ENCODE measurements around the gene CST4. TPM values are rescaled to one million over a fixed set of nuclear protein-coding genes. Genes with fewer than 3 reads are reported as not detected.
"Not testable (repeated sequence)": the region's sequence is repeated elsewhere in the genome, so short reads cannot be mapped to it uniquely, and the experiment has no call there.

Gene CST4
- not detected for polyA plus RNA-seq

- not testable (repeated sequence) for H3K27me3 ChIP-seq (ENCODE audit: control insufficient read depth in 1 of 2, insufficient read depth in 2 of 2, low read length in 2 of 2); H3K4me3 ChIP-seq (ENCODE audit: low read depth in 1 of 2, low read length in 2 of 2); H3K9me3 ChIP-seq (ENCODE audit: control insufficient read depth in 2 of 2, insufficient read depth in 1 of 2, low read depth in 1 of 2, low read length in 1 of 2); H3K27ac ChIP-seq (ENCODE audit: low read depth in 2 of 2, low read length in 1 of 2); H3K4me1 ChIP-seq (ENCODE audit: control insufficient read depth in 2 of 2, insufficient read depth in 2 of 2, low read length in 1 of 2); H3K36me3 ChIP-seq (ENCODE audit: control insufficient read depth in 2 of 2, insufficient read depth in 2 of 2, low read length in 1 of 2)
- WGBS, 2 donors, result 72 to 73% methylated on average over 12 of the region's 12 CpGs
These were observed at the start of gene CST4 for GRCh38 chr20:23688684-23689398. TSS of gene CST4 (minus strand) at chr20:23689038. CDS start at chr20:23688969, 69 bp downstream.

GRCh38 chr20:23735391-23735790, 46.6 kb upstream of the CST4 start:
- not testable (repeated sequence) for H3K4me1 ChIP-seq (ENCODE audit: control insufficient read depth in 2 of 2, insufficient read depth in 2 of 2, low read length in 1 of 2); H3K4me3 ChIP-seq (ENCODE audit: low read depth in 1 of 2, low read length in 2 of 2); H3K36me3 ChIP-seq (ENCODE audit: control insufficient read depth in 2 of 2, insufficient read depth in 2 of 2, low read length in 1 of 2); H3K9me3 ChIP-seq (ENCODE audit: control insufficient read depth in 2 of 2, insufficient read depth in 1 of 2, low read depth in 1 of 2, low read length in 1 of 2); H3K27me3 ChIP-seq (ENCODE audit: control insufficient read depth in 1 of 2, insufficient read depth in 2 of 2, low read length in 2 of 2); H3K27ac ChIP-seq (ENCODE audit: low read depth in 2 of 2, low read length in 1 of 2)
- 66 to 71% methylated on average over 3 of the region's 3 CpGs for WGBS, 2 donors

- H3K4me1 ChIP-seq (ENCODE audit: control insufficient read depth in 2 of 2, insufficient read depth in 2 of 2, low read length in 1 of 2); H3K27me3 ChIP-seq (ENCODE audit: control insufficient read depth in 1 of 2, insufficient read depth in 2 of 2, low read length in 2 of 2); H3K27ac ChIP-seq (ENCODE audit: low read depth in 2 of 2, low read length in 1 of 2); H3K4me3 ChIP-seq (ENCODE audit: low read depth in 1 of 2, low read length in 2 of 2); H3K36me3 ChIP-seq (ENCODE audit: control insufficient read depth in 2 of 2, insufficient read depth in 2 of 2, low read length in 1 of 2); H3K9me3 ChIP-seq (ENCODE audit: control insufficient read depth in 2 of 2, insufficient read depth in 1 of 2, low read depth in 1 of 2, low read length in 1 of 2): not testable (repeated sequence)
- WGBS, 2 donors, result 81 to 86% methylated on average over 2 of the region's 2 CpGs
These were observed 46.1 kb upstream of the CST4 start for GRCh38 chr20:23734949-23735348.

GRCh38 chr20:23734440-23734839, 45.6 kb upstream of the CST4 start:
- WGBS, 2 donors, result 54 to 70% methylated on average over 1 of the region's 1 CpG
- H3K27me3 ChIP-seq (ENCODE audit: control insufficient read depth in 1 of 2, insufficient read depth in 2 of 2, low read length in 2 of 2); H3K36me3 ChIP-seq (ENCODE audit: control insufficient read depth in 2 of 2, insufficient read depth in 2 of 2, low read length in 1 of 2); H3K4me1 ChIP-seq (ENCODE audit: control insufficient read depth in 2 of 2, insufficient read depth in 2 of 2, low read length in 1 of 2); H3K27ac ChIP-seq (ENCODE audit: low read depth in 2 of 2, low read length in 1 of 2); H3K4me3 ChIP-seq (ENCODE audit: low read depth in 1 of 2, low read length in 2 of 2); H3K9me3 ChIP-seq (ENCODE audit: control insufficient read depth in 2 of 2, insufficient read depth in 1 of 2, low read depth in 1 of 2, low read length in 1 of 2): not testable (repeated sequence)

- Histone ChIP-seq H3K36me3 (ENCODE audit: control insufficient read depth in 2 of 2, insufficient read depth in 2 of 2, low read length in 1 of 2) (no peaks in the 10 kb centered on the region), H3K27me3 (ENCODE audit: control insufficient read depth in 1 of 2, insufficient read depth in 2 of 2, low read length in 2 of 2) (no peaks in the 10 kb centered on the region), H3K4me3 (ENCODE audit: low read depth in 1 of 2, low read length in 2 of 2) (no peak overlapping the region), H3K27ac (ENCODE audit: low read depth in 2 of 2, low read length in 1 of 2) (no peak overlapping the region), H3K9me3 (ENCODE audit: control insufficient read depth in 2 of 2, insufficient read depth in 1 of 2, low read depth in 1 of 2, low read length in 1 of 2) (no peaks in the 10 kb centered on the region), H3K4me1 (ENCODE audit: control insufficient read depth in 2 of 2, insufficient read depth in 2 of 2, low read length in 1 of 2) (no peaks in the 10 kb centered on the region)
- 82% methylated on average over 3 of the region's 3 CpGs for WGBS, 2 donors
These were observed 38.2 kb upstream of the CST4 start for GRCh38 chr20:23727016-23727415.

- H3K27ac ChIP-seq (ENCODE audit: low read depth in 2 of 2, low read length in 1 of 2), result no peak overlapping the region
- 85 to 90% methylated on average over 3 of the region's 3 CpGs for WGBS, 2 donors
- no peaks in the 10 kb centered on the region for H3K9me3 ChIP-seq (ENCODE audit: control insufficient read depth in 2 of 2, insufficient read depth in 1 of 2, low read depth in 1 of 2, low read length in 1 of 2)
- no peak overlapping the region for H3K4me3 ChIP-seq (ENCODE audit: low read depth in 1 of 2, low read length in 2 of 2)
- no peaks in the 10 kb centered on the region for H3K27me3 ChIP-seq (ENCODE audit: control insufficient read depth in 1 of 2, insufficient read depth in 2 of 2, low read length in 2 of 2)
- H3K4me1 ChIP-seq (ENCODE audit: control insufficient read depth in 2 of 2, insufficient read depth in 2 of 2, low read length in 1 of 2), result no peaks in the 10 kb centered on the region
- H3K36me3 ChIP-seq (ENCODE audit: control insufficient read depth in 2 of 2, insufficient read depth in 2 of 2, low read length in 1 of 2), result no peaks in the 10 kb centered on the region
These were observed 36.3 kb upstream of the CST4 start for GRCh38 chr20:23725102-23725501.

GRCh38 chr20:23723659-23724307, 34.9 kb upstream of the CST4 start:
- not testable (repeated sequence) for H3K27me3 ChIP-seq (ENCODE audit: control insufficient read depth in 1 of 2, insufficient read depth in 2 of 2, low read length in 2 of 2); H3K4me1 ChIP-seq (ENCODE audit: control insufficient read depth in 2 of 2, insufficient read depth in 2 of 2, low read length in 1 of 2); H3K27ac ChIP-seq (ENCODE audit: low read depth in 2 of 2, low read length in 1 of 2); H3K9me3 ChIP-seq (ENCODE audit: control insufficient read depth in 2 of 2, insufficient read depth in 1 of 2, low read depth in 1 of 2, low read length in 1 of 2); H3K4me3 ChIP-seq (ENCODE audit: low read depth in 1 of 2, low read length in 2 of 2); H3K36me3 ChIP-seq (ENCODE audit: control insufficient read depth in 2 of 2, insufficient read depth in 2 of 2, low read length in 1 of 2)
- 52 to 62% methylated on average over 2 of the region's 2 CpGs for WGBS, 2 donors

- 73 to 74% methylated on average over 5 of the region's 5 CpGs for WGBS, 2 donors
- not testable (repeated sequence) for H3K9me3 ChIP-seq (ENCODE audit: control insufficient read depth in 2 of 2, insufficient read depth in 1 of 2, low read depth in 1 of 2, low read length in 1 of 2); H3K36me3 ChIP-seq (ENCODE audit: control insufficient read depth in 2 of 2, insufficient read depth in 2 of 2, low read length in 1 of 2)
These were observed 34.0 kb upstream of the CST4 start for GRCh38 chr20:23722851-23723250.

GRCh38 chr20:23721962-23722361, 33.1 kb upstream of the CST4 start:
- Histone ChIP-seq H3K9me3 (ENCODE audit: control insufficient read depth in 2 of 2, insufficient read depth in 1 of 2, low read depth in 1 of 2, low read length in 1 of 2) (no peaks in the 10 kb centered on the region), H3K27ac (ENCODE audit: low read depth in 2 of 2, low read length in 1 of 2) (no peak overlapping the region), H3K4me1 (ENCODE audit: control insufficient read depth in 2 of 2, insufficient read depth in 2 of 2, low read length in 1 of 2) (no peaks in the 10 kb centered on the region), H3K36me3 (ENCODE audit: control insufficient read depth in 2 of 2, insufficient read depth in 2 of 2, low read length in 1 of 2) (no peaks in the 10 kb centered on the region), H3K27me3 (ENCODE audit: control insufficient read depth in 1 of 2, insufficient read depth in 2 of 2, low read length in 2 of 2) (no peaks in the 10 kb centered on the region), H3K4me3 (ENCODE audit: low read depth in 1 of 2, low read length in 2 of 2) (no peak overlapping the region)
- WGBS, 2 donors, result 34 to 45% methylated on average over 1 of the region's 1 CpG

More at GRCh38 chr20:23722851-23723250, 34.0 kb upstream of the CST4 start:
- H3K4me3 ChIP-seq (ENCODE audit: low read depth in 1 of 2, low read length in 2 of 2); H3K4me1 ChIP-seq (ENCODE audit: control insufficient read depth in 2 of 2, insufficient read depth in 2 of 2, low read length in 1 of 2); H3K27me3 ChIP-seq (ENCODE audit: control insufficient read depth in 1 of 2, insufficient read depth in 2 of 2, low read length in 2 of 2); H3K27ac ChIP-seq (ENCODE audit: low read depth in 2 of 2, low read length in 1 of 2): not testable (repeated sequence)

GRCh38 chr20:23719351-23719750, 30.5 kb upstream of the CST4 start:
- 58 to 60% methylated on average over 9 of the region's 9 CpGs for WGBS, 2 donors
- H3K27ac ChIP-seq (ENCODE audit: low read depth in 2 of 2, low read length in 1 of 2); H3K4me3 ChIP-seq (ENCODE audit: low read depth in 1 of 2, low read length in 2 of 2); H3K9me3 ChIP-seq (ENCODE audit: control insufficient read depth in 2 of 2, insufficient read depth in 1 of 2, low read depth in 1 of 2, low read length in 1 of 2); H3K36me3 ChIP-seq (ENCODE audit: control insufficient read depth in 2 of 2, insufficient read depth in 2 of 2, low read length in 1 of 2); H3K4me1 ChIP-seq (ENCODE audit: control insufficient read depth in 2 of 2, insufficient read depth in 2 of 2, low read length in 1 of 2); H3K27me3 ChIP-seq (ENCODE audit: control insufficient read depth in 1 of 2, insufficient read depth in 2 of 2, low read length in 2 of 2): not testable (repeated sequence)
